A549 (cell line): Measurements from ENCODE around the gene NACC2.

Experiments
- JUNB ChIP-seq: fragments of >200 bp; sonication (Bioruptor Twin); formaldehyde crosslinking; IDR thresholded peaks from 2 replicates; pipeline ENCODE4 v1.6.1; 2016
- NFE2L2 ChIP-seq: fragments of 150-350 bp; conservative IDR thresholded peaks from 2 replicates; pipeline ENCODE4 v1.6.1; 2014; ENCODE audit warnings: low read length
- NR3C1 ChIP-seq: fragments of >200 bp; sonication (Bioruptor Twin); formaldehyde crosslinking; IDR thresholded peaks from 3 replicates; pipeline ENCODE4 v1.6.1; 2017
- POLR2A ChIP-seq: IDR thresholded peaks from 2 replicates; pipeline ENCODE4 v1.6.1; 2012; ENCODE audit warnings: mild to moderate bottlenecking, low read length
- SREBF2 ChIP-seq: fragments of 450-650 bp; IDR thresholded peaks from 2 replicates; pipeline ENCODE4 v1.6.1; 2014; ENCODE audit warnings: mild to moderate bottlenecking, moderate library complexity
- TF ChIP-seq, protein P1 (sequence below): fragments of >200 bp; sonication (Bioruptor Twin); formaldehyde crosslinking; IDR thresholded peaks from 3 replicates; pipeline ENCODE4 v1.5.1; 2016
- TF ChIP-seq, protein P2 (sequence below): IDR thresholded peaks from 2 replicates; pipeline ENCODE4 v1.6.1; 2012
- TF ChIP-seq, protein P3 (sequence below): fragments of 200-600 bp; sonication (generic); IDR thresholded peaks from 2 replicates; pipeline ENCODE4 v1.6.1; 2016; ENCODE audit warnings: antibody characterized with exemption, mild to moderate bottlenecking, moderate library complexity

DNA sequence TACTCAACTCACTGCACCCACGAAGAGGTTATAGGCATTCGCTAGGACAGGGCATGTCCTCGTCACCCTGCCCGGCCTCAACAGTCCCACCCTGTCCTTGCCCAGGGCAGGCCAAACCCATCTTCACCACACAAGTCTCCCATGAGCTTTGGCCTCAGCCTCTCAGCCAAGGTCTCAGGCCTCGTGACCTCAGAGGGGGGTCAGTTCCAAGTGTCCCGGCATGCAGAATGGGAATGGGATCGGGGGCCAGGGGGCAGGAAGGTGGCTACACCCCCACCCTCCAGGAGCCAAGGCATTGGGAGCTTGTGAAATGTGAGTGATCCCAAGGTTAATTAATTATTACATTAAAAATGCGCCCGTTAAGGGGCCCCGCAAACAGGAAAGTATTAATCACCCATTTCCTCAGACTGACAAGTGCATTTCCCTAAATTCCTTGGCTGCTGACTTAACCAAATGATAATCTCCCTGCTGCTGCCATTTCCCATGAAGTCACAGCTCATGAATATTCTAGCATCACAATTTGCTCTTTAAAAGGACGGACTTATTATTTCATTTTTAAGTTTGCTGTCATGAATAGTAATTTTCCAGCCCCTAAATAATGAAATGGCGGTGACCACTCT, 125.9 kb downstream of the NACC2 start:
- TF ChIP-seq POLR2A: no peak
- TF ChIP-seq, protein P1, sequence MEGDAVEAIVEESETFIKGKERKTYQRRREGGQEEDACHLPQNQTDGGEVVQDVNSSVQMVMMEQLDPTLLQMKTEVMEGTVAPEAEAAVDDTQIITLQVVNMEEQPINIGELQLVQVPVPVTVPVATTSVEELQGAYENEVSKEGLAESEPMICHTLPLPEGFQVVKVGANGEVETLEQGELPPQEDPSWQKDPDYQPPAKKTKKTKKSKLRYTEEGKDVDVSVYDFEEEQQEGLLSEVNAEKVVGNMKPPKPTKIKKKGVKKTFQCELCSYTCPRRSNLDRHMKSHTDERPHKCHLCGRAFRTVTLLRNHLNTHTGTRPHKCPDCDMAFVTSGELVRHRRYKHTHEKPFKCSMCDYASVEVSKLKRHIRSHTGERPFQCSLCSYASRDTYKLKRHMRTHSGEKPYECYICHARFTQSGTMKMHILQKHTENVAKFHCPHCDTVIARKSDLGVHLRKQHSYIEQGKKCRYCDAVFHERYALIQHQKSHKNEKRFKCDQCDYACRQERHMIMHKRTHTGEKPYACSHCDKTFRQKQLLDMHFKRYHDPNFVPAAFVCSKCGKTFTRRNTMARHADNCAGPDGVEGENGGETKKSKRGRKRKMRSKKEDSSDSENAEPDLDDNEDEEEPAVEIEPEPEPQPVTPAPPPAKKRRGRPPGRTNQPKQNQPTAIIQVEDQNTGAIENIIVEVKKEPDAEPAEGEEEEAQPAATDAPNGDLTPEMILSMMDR: no peak
- no peak for TF ChIP-seq NR3C1
- TF ChIP-seq SREBF2: no peak
- TF ChIP-seq, protein P2, sequence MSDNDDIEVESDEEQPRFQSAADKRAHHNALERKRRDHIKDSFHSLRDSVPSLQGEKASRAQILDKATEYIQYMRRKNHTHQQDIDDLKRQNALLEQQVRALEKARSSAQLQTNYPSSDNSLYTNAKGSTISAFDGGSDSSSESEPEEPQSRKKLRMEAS: no peak
- TF ChIP-seq, protein P3, sequence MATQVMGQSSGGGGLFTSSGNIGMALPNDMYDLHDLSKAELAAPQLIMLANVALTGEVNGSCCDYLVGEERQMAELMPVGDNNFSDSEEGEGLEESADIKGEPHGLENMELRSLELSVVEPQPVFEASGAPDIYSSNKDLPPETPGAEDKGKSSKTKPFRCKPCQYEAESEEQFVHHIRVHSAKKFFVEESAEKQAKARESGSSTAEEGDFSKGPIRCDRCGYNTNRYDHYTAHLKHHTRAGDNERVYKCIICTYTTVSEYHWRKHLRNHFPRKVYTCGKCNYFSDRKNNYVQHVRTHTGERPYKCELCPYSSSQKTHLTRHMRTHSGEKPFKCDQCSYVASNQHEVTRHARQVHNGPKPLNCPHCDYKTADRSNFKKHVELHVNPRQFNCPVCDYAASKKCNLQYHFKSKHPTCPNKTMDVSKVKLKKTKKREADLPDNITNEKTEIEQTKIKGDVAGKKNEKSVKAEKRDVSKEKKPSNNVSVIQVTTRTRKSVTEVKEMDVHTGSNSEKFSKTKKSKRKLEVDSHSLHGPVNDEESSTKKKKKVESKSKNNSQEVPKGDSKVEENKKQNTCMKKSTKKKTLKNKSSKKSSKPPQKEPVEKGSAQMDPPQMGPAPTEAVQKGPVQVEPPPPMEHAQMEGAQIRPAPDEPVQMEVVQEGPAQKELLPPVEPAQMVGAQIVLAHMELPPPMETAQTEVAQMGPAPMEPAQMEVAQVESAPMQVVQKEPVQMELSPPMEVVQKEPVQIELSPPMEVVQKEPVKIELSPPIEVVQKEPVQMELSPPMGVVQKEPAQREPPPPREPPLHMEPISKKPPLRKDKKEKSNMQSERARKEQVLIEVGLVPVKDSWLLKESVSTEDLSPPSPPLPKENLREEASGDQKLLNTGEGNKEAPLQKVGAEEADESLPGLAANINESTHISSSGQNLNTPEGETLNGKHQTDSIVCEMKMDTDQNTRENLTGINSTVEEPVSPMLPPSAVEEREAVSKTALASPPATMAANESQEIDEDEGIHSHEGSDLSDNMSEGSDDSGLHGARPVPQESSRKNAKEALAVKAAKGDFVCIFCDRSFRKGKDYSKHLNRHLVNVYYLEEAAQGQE: no peak
- no peak for TF ChIP-seq JUNB
- TF ChIP-seq NFE2L2: no peak
